Colon (tissue), 2 donors: ENCODE measurements around the gene SDF4.

Experiments used
- FAIRE-seq: peaks from 2 replicates; lab custom pipeline; 2012; peaks lifted over from hg19 to GRCh38; lab: Jason Lieb, UNC
- donor health status: control.
- donor health status: control.

Gene SDF4

DNA sequence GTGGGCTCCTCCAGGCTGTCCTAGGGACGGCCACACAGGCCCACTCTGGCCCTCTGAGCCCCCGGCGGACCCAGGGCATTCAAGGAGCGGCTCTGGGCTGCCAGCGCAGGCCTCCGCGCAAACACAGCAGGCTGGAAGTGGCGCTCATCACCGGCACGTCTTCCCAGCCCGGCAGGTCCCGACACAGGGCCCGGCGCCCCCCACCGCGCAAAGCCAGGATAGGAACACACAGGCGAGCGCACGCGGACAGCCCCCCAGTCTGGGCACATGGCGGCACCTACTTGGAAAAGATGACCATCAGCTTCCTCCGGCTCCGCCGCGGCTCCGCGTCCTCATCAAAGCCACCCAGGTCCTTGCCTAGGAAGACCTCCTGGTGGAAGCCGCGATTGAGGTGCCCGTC, 3.6 kb downstream of the SDF4 start:
- FAIRE-seq, result no peak

DNA sequence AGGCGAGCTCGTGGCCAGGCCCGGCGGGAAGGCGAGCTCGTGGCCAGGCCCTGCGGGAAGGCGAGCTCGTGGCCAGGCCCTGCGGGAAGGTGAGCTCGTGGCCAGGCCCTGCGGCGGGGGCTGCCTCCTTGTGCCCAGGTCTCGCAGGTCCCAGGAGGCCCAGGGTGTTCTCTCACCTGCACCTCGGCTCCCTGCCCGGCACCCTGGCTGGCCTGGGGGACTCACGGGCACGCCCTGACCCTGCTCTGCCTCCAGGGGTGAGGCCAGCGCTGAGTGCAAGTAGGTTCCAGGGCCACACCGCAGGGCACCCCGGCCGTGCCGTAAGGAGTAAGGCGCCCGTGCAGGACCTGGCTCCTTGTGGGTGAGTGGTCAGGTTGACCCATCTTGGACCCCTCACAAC, 4.4 kb downstream of the SDF4 start:
- FAIRE-seq, result no peak

- FAIRE-seq, result no peak
Observed at GRCh38 chr1:1226566-1227362, 5.0 kb downstream of the SDF4 start.

GRCh38 chr1:1225913-1226312, 5.9 kb downstream of the SDF4 start:
- no peak for FAIRE-seq

GRCh38 chr1:1225238-1225845, 6.5 kb downstream of the SDF4 start:
- FAIRE-seq, result no peak

DNA sequence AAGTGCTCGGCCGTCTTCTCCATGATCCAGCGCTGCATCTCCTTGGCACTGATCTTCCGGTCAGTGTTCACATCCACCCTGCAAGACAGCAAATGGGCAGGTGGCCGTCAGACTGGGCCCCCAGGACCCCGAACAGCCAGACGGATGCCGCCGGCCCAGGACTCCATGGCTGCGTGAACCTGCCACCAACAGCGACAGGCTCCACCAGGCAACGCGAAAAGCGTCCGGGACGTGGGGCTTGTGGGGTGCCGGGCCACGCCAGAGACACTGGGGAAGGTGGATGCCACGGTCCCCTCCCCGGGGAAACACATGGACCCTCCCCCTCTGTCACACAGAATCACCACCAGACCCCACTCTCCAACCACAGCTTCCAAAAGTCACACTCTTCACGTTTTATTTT, 7.9 kb downstream of the SDF4 start:
- FAIRE-seq, result no peak

- FAIRE-seq, result no peak
Observed at GRCh38 chr1:1223321-1223720, 8.5 kb downstream of the SDF4 start.

DNA sequence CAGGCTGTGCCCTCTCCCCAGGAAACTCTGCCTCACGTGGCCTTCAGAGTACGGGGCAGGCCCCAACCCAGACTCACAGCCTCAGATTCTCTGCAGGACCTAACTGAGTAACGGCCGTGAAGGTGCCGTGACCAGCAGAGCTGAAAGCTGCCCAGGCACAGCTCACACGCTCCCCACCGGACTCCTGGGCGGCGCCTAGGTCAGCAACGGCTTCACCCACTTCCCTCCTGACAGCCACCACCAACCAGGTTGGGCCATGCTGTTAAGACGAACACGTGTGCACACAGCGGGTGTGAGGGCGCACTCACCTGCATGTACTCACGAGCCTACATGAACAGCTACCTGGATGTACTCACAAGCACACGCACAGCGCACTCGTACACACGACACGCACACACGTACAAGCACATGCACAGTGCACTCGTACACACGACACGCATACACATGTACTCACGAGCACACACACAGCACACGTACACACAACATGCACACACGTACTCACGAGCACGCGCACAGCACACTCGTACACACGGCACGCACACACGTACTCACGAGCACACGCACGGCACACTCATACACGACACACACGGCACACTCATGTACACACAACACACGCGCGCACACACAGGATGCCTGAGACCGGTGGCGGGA, 9.1 kb downstream of the SDF4 start:
- no peak for FAIRE-seq

- no peak for FAIRE-seq
Observed at GRCh38 chr1:1221887-1222574, 9.8 kb downstream of the SDF4 start.

- FAIRE-seq, result no peak
Observed at GRCh38 chr1:1220197-1220596, 11.6 kb downstream of the SDF4 start.

DNA sequence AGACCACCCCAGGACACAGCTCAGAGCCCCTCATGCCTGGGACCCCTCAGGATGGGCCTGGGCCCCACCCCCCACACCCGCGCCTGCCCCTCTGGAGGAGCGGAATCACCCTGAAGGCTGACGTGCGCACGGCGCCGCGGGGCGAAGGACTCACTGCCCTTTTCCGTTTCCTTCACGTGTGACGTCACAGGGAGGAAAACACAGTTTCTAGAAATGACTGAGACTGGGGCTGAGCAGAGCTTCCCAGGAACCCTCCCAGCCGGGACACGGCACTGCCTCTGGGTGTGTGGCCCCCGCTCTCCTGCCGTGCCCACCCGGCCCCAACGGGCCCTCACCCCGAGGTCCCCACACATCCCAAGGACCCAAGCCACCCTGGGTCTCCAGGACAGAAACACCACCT, 12.5 kb downstream of the SDF4 start:
- no peak for FAIRE-seq

DNA sequence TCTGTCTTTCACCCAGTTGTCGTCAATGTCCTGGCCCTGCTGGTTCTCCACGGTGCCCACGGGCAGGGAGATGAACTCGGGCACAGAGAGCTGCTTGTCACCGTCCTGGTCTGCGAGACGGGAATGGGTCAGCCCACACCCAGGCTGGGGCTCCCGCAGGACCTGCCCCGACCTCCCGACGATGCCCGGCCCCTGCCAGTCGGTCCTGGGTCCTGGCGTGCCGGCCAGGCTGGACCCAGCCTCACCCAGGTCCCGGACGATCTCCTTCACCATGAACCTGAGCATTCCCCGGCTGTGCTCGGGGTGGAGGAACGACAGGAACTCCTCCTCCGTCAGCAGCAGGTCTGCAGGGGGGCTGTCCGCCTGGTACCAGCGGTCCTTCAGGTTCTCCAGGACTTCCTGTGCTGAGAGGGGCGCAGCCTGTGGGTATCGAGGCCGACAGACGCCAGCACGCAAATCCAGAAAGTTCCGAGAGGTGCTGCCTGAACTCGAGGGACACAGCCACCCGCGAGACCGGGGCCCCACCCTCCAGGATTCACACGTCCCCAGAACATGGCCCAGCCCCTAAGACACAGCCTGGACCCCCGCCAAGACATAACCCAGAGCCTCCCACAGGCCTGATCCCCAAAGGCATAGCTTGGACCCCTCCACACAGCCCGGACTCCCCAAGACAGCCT, 13.1 kb downstream of the SDF4 start:
- no peak for FAIRE-seq

DNA sequence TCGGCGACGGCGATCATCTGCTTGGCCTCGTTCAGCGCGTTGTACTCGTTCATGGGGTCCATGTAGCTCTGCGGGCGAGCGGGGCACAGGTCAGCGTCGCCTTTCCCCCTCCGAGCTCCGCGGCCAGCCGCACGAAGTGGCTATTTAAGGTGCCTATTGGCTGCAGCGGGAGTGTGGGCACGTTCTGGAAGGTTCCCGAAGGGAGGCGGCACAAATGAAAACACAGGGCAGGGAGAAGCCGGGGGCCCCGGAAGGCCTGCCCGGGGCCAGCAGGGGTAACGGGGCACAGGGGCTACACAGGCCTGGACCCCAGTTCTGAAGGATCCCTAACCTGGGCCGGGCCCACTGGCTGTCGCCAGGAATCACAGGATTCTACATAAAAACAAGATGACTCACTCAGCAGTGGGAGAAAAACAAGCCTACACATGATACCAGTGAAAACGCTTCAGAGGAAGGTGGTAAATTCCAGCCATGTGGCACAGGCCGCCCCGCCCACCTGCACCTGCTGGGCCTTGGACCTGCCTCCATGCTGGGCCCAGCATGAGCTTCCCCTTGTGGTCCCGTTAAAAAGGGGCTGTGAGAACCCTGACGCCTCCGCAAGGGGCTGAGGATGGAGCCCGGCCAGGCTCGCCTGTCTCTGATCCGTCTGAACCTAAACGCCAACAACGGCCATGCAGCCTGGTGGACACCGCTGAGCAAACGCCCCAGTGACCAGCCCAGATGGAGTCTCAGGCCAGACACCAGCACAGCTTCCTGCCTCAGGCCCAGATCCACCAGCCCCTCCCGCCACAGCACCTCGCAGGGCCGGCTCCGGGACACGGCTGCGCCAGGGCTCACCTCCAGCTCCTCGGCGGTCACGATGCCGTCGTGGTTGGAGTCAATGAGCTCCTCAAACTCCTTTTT, 13.9 kb downstream of the SDF4 start:
- no peak for FAIRE-seq

DNA sequence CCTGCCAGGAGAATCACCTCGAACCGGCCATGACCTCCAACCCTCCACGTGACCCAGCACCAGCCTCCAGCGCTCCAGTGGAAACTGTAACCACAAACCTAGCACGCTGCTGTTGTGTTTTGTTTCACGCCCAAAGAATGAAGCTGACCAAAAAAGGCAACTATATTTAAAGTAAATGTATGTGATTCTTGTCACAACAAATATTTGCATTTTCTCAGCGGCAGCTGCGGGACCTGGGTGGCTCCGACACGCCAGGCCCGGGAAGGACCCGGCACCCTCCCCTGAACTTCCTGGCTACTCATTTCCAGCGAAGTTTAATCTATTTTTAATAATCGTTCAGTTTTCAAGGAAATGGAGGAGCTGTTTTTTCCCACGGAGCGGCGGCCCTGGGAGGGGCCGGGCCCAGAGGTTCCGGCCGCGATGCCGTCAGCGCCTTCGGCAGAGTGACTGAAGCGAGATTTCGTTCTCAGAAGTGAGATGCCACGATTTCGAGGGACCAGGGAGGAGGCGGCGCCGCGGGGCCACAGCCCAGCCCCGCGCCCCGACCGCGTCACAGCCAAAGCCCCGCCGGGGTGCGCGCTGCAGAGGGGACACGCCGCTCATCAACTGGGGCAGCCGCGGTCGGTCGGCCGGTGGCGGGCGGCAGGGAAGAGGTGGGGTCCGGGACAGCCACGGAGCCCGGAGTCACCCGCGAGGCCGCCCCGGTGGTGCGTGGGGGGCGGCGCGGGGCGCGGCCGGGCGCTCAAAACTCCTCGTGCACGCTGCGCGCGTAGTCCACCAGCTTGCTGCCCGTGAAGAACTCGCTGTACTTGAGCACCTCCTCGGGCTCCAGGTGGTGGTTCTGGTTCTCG, 14.8 kb downstream of the SDF4 start:
- FAIRE-seq, result no peak

GRCh38 chr1:1215881-1216605, 15.8 kb downstream of the SDF4 start:
- FAIRE-seq, result no peak

GRCh38 chr1:1215080-1215676, 16.6 kb downstream of the SDF4 start:
- no peak for FAIRE-seq

- no peak for FAIRE-seq
Observed at GRCh38 chr1:1213345-1214265, 18.2 kb downstream of the SDF4 start, which contains the start of gene TNFRSF4. TNFRSF4 (minus strand) TSS chr1:1214153; CDS start chr1:1214127, 26 bp downstream.

DNA sequence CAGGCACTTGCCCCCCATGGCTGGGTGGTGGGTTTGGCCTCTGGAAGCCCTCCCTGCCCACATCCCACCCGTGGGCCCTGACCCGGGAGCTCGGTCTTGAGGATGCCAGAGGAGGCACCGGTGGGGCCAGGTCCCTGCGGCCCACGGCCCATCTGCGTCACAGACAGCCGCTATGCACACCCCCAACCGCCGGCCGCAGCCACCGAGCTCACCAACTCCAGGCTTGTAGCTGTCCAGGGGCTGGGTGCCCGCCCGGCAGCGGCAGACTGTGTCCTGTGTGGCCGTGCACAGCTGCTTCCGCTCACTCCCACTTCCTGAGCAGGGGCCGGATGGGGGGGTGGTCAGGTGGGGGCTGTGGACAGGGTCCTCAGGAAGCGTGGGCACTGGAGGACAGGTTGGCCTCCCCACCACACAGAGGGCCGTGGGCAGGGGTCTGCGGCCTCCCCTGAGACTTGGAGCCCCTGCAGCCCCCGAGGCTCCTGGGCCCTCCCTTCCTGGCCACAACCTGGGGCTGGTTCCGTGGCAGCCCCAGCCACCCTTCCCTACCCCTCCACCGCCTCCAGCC, 18.9 kb downstream of the SDF4 start:
- no peak for FAIRE-seq
